ENCODE results near the gene CCDC77. TPM values are rescaled to one million over a fixed set of nuclear protein-coding genes. Genes with fewer than 3 reads are reported as not detected.

CCDC77 gene
- polyA plus RNA-seq, 1 experiment: 7.3 TPM

DNA sequence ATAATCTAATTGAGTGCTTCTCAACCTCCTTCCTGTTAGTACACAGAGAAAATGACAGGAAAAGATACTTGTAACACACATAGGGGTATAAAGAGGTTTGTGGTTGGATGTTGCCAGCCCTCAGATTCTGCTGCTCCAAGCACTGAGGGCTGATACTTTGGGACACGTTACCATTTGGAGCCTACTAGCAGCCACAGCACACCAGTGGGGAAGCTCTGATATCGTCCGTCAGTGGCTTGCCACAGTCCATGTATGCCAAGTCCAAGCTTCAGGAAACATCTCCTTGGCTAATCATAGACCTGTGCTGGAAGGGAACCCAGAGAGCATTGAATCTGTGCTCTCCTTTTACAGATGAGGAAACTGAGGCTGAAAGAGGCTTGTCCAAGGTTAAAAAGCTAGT is 80.6 kb downstream of the CCDC77 start:
- no peak for DNase-seq (ENCODE audit: low read depth, low spot score)
- H3K4me3 ChIP-seq (ENCODE audit: low read depth, low read length): no peak overlapping the region
- ChIA-PET POLR2A (no interaction called here), CTCF (no interaction called here)
- H3K27me3 ChIP-seq (ENCODE audit: control insufficient read depth, insufficient read depth, low read length): peaks cover 49% of the 10 kb centered on the region
- H3K9me3 ChIP-seq (ENCODE audit: control insufficient read depth, insufficient read depth, low read length): no peaks in the 10 kb centered on the region
- H3K27ac ChIP-seq (ENCODE audit: low read depth, low read length): no peak overlapping the region
- TF ChIP-seq, protein P1, sequence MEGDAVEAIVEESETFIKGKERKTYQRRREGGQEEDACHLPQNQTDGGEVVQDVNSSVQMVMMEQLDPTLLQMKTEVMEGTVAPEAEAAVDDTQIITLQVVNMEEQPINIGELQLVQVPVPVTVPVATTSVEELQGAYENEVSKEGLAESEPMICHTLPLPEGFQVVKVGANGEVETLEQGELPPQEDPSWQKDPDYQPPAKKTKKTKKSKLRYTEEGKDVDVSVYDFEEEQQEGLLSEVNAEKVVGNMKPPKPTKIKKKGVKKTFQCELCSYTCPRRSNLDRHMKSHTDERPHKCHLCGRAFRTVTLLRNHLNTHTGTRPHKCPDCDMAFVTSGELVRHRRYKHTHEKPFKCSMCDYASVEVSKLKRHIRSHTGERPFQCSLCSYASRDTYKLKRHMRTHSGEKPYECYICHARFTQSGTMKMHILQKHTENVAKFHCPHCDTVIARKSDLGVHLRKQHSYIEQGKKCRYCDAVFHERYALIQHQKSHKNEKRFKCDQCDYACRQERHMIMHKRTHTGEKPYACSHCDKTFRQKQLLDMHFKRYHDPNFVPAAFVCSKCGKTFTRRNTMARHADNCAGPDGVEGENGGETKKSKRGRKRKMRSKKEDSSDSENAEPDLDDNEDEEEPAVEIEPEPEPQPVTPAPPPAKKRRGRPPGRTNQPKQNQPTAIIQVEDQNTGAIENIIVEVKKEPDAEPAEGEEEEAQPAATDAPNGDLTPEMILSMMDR (IDR thresholded peaks at IDR 0.05; ENCODE audit: low read depth, low read length): no peak

DNA sequence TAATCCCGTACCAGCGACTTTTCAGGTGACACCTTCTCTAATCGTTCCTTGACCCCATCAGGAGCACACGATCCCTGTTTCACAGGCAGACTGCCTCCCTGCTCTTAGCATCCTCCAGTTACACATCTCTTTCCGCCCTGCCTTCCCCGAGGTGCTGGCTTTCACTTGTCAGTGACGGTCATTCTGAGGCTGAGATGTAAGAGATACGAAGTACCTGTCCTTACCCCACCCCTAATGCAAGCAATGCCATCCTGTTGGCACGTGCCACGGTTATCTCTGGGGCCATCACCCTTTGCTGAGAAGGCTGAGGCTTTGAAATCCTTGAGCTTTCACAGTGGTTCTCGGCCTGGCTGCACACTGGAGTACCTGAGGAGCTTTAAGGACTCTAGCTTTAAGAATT is 82.7 kb downstream of the CCDC77 start:
- H3K27ac ChIP-seq (ENCODE audit: low read depth, low read length): no peak overlapping the region
- POLR2A ChIA-PET: no interaction called here
- DNase-seq (ENCODE audit: low read depth, low spot score): no peak
- TF ChIP-seq, protein P1 (IDR thresholded peaks at IDR 0.05; ENCODE audit: low read depth, low read length): no peak
- no peaks in the 10 kb centered on the region for H3K9me3 ChIP-seq (ENCODE audit: control insufficient read depth, insufficient read depth, low read length)
- CTCF ChIA-PET: no interaction called here
- no peak overlapping the region for H3K4me3 ChIP-seq (ENCODE audit: low read depth, low read length)
- peaks cover 42% of the 10 kb centered on the region for H3K27me3 ChIP-seq (ENCODE audit: control insufficient read depth, insufficient read depth, low read length)

DNA sequence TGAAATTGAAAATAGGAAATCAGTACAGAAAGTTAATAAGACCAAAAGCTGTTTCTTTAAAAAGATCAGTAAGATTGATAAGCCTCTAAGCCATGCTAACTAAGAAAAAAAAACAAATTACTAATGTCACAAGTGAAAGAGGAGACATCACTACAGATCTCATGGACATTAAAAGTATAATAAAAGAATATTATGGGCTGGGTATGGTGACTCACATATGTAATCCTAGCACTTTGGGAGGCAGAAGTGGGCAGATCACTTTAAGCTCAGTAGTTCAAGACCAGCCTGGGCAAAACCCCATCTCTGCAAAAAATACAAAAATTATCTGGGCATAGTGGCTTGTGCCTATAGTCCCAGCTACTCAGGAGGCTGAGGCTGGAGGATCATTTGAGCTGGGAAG is 88.8 kb downstream of the CCDC77 start:
- DNase-seq (ENCODE audit: low read depth, low spot score): no peak
- no peak overlapping the region for H3K4me3 ChIP-seq (ENCODE audit: low read depth, low read length)
- CTCF ChIA-PET: interaction anchor here (1.1 kb wide), 1 partner anchor 48 kb away, joined by 3 read pairs; no protein-coding TSS in a partner anchor
- peaks cover 3% of the 10 kb centered on the region; the same call in 1 of the 2 replicates for H3K9me3 ChIP-seq (ENCODE audit: control insufficient read depth, insufficient read depth, low read length)
- TF ChIP-seq, protein P1 (IDR thresholded peaks at IDR 0.05; ENCODE audit: low read depth, low read length): no peak
- no peak overlapping the region for H3K27ac ChIP-seq (ENCODE audit: low read depth, low read length)
- POLR2A ChIA-PET: no interaction called here
- H3K27me3 ChIP-seq (ENCODE audit: control insufficient read depth, insufficient read depth, low read length): peaks cover 30% of the 10 kb centered on the region

Other genes with a start within 250 kb of the CCDC77 start
- gene SLC6A12, start 187.5 kb upstream of the CCDC77 start, polyA plus RNA-seq (2011; rRNA removed): 0.12 TPM in 1 of 2 replicates, not detected in the other
- not detected in 2 replicates for gene SLC6A13, start 138.8 kb upstream of the CCDC77 start, polyA plus RNA-seq (2011; rRNA removed)
- gene KDM5A, start 12.3 kb upstream of the CCDC77 start, polyA plus RNA-seq (2011; rRNA removed): 28.1 and 33.9 TPM in 2 replicates
- not detected in 2 replicates for gene B4GALNT3, start 58.3 kb downstream of the CCDC77 start, polyA plus RNA-seq (2011; rRNA removed)

Measured in AG04450 (cell line).